Measurements from ENCODE around the gene TRIP13. TPM values are rescaled to one million over a fixed set of nuclear protein-coding genes. Genes with fewer than 3 reads are reported as not detected.
A peak's percentile ranks its signal among the peaks of the same experiment; 100 is the strongest.
"Not testable (repeated sequence)": the region's sequence is repeated elsewhere in the genome, so short reads cannot be mapped to it uniquely, and the experiment has no call there.

The TRIP13 gene, protein sequence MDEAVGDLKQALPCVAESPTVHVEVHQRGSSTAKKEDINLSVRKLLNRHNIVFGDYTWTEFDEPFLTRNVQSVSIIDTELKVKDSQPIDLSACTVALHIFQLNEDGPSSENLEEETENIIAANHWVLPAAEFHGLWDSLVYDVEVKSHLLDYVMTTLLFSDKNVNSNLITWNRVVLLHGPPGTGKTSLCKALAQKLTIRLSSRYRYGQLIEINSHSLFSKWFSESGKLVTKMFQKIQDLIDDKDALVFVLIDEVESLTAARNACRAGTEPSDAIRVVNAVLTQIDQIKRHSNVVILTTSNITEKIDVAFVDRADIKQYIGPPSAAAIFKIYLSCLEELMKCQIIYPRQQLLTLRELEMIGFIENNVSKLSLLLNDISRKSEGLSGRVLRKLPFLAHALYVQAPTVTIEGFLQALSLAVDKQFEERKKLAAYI
- 10 to 100 TPM; 17.6 to 30.9 TPM for total RNA-seq

DNA sequence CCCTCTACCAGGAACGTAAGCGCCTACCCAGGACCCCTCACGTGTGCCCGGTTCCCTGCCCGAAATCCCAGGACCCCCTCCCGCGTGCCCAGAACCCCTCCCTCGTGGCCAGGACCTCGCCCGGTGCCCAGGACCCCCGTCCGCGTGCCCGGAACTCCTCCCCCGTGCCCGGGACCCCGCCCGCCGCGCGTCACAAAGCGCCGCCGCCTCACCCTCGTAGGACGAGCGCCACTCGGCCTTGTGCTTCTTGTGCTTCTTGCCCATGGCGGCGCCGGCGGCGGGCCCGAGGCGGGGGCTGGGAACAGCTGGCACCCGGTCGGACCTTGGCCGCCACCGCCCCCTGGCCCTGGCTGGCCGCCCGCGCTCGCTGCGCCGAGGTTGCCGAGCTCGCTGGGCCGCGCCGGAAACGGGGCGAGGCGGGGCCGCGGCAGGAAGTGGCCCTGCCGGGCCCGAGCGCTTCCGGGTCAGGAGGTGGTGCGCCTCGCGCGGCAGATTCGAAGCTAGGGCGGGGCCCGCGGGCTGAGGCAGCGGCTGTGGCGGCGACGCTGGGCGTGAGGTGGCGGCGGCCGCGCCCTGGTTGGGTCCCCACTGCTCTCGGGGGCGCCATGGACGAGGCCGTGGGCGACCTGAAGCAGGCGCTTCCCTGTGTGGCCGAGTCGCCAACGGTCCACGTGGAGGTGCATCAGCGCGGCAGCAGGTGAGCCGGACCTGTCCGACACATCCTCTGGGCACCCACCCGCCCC is at the start of gene TRIP13, which contains the start of gene BRD9:
TSS of gene TRIP13 (plus strand) at position 491 of the 743 bp plus-strand sequence. CDS start at position 606, 115 bp downstream.
TSS of gene BRD9 (minus strand) at position 408 of the 743 bp plus-strand sequence. CDS start at position 264, 144 bp downstream.
- Mint-ChIP-seq H3K36me3 (peaks cover 12% of the 10 kb centered on the region), H3K4me3 (peak within 1 kb of the TSS; percentile 83), H3K4me1 (ENCODE audit: low read depth in 2 of 2) (peaks cover 6 to 7% of the 10 kb centered on the region in 2 donors), H3K27me3 (no peaks in the 10 kb centered on the region), H3K27ac (peak within 1 kb of the TSS; percentile 70 to 73), H3K9me3 (no peaks in the 10 kb centered on the region)
- ATAC-seq, result peak; percentile 98 to 99
- peak; percentile 88 for DNase-seq (ENCODE audit: low spot score)

DNA sequence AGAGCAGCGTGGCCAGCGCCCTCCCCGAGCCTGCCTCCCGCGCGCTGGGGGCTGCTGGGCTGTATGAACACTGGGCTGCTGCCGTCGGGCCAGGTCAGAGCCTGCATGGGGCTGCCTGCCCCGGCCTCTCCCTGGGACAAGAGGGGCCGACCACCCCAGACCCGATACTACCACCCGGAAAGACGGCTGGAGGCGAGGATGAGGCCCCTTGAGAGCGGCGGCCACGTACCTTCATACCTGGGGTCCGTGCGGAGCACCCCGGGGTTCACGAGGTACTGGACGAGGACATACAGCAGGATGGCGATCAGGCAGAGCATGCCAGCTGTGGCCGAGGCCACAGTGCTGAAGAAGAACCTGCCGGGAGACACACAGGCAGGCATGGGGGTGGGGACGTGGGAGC is 49.3 kb upstream of the TRIP13 start:
- not testable (repeated sequence) for H3K27ac Mint-ChIP-seq; ATAC-seq; H3K36me3 Mint-ChIP-seq; DNase-seq (ENCODE audit: low spot score); H3K27me3 Mint-ChIP-seq; H3K4me3 Mint-ChIP-seq; H3K4me1 Mint-ChIP-seq (ENCODE audit: low read depth in 2 of 2); H3K9me3 Mint-ChIP-seq

DNA sequence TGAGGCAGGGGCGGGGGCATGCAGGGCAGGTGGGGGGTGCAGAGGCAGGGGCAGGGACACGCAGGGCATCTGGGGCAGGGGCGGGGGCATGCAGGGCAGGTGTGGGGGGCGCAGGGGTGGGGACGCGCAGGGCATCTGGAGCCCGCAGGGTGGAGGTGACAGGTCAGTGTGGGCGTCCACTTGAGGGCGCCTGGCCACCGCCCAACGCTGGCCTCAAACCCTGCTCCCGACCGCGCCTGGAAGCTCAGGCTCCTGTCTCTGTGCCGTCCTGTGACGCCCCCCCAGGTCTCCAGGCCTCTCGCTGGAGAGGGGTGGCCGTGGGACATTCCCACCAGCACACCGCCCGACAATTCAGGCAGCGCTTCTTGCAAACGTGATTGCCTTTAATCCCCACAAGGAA is 48.8 kb upstream of the TRIP13 start:
- H3K9me3 Mint-ChIP-seq; H3K4me1 Mint-ChIP-seq (ENCODE audit: low read depth in 2 of 2); H3K36me3 Mint-ChIP-seq; H3K27ac Mint-ChIP-seq; H3K27me3 Mint-ChIP-seq; ATAC-seq; H3K4me3 Mint-ChIP-seq; DNase-seq (ENCODE audit: low spot score): not testable (repeated sequence)

DNA sequence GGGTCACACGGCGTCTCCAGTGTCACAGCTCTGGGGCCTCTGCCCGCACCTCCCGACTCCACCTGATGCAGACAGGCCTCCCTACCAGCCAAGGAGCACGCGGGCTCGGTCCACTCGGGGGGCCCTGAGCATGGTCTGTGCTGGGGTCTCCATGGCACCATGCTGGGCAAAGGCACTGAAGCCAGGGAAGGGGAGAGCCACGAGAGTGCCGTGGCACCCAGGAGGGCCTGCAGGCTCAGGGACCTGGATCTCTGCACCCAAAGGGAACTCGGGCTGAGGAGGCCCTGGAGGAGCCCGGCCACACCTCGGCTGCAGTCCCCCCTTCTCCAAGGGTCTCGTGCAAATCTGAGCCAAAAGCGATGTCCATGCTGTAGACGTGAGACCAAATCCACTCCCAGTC is 48.3 kb upstream of the TRIP13 start:
- not testable (repeated sequence) for H3K4me1 Mint-ChIP-seq (ENCODE audit: low read depth in 2 of 2); H3K36me3 Mint-ChIP-seq; H3K27ac Mint-ChIP-seq; ATAC-seq; H3K27me3 Mint-ChIP-seq; H3K4me3 Mint-ChIP-seq; DNase-seq (ENCODE audit: low spot score); H3K9me3 Mint-ChIP-seq

DNA sequence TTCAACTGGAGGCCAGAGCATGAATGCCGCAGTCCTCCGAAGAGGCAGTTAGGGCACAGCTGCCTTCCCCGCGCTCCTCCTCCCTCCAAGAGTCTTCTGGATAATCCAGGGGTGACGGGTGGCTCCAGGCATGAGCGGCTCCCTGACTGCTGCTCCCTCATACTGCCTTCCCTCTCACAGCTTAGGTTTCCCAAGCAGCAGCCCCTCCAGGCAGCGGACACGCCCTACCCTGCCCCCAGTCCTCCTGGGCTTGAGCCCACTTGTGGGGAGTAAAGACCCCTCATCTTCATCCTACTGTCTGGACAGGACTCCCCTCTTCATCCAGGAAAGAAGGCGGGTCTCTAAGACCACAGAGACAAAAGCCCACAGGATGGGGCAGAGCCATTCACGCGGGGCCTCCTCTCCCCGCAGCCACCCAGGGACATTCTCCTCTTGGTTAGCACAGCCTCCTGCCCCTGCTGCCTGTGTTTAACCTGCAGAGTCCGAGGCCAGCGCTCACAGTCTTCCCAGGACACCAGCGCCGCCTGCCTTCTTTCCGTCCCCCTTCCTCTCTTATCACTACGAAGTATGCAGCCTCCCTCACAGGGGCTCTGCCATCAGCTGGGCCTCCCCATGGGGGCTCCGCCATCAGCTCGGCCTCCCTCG is 47.5 kb upstream of the TRIP13 start:
- DNase-seq (ENCODE audit: low spot score); H3K27me3 Mint-ChIP-seq: not testable (repeated sequence)

DNA sequence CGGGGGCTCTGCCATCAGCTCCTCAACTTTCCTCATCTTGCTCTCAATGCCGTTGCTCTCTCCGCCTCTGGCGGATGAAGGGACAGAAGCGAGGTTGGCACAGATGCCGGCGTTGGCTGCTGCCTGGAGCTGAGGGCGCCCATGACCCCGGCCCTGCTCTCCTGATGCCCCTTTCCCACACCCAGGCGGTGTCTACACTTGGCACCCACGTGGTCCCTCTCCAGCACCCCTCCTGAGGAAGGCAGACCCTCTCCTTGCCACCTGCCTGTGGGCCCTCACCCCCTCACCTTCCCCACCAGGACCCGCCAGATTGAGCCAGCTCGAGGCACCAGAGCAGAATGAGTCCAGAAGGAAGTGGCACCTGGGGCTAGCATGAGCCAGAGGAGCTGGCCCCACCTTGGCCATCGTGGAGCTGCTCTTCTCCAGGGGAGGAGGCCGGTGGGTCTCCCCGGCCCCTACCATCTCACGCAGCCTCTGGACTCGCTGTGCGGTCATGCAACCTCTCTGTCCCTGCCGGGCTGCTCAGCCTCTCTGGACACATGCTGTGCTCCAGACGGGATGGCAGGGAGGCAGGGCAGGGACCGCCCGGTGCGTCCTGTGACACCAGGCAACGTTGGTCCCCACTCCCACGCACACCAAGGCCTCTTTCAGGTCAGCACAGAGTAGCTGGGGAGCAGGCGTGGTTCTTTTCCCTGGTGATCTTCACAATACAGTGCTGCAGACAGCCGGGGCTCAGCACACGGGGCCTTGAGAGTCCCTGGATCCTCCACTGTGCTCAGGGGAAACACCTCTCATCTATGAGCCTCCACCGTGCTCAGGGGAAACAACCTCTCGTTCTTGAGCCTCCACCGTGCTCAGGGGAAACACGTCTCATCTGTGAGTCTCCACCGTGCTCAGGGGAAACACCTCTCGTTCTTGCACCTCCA is 46.7 kb upstream of the TRIP13 start:
- H3K27me3 Mint-ChIP-seq; H3K4me1 Mint-ChIP-seq (ENCODE audit: low read depth in 2 of 2); H3K36me3 Mint-ChIP-seq; H3K9me3 Mint-ChIP-seq; H3K27ac Mint-ChIP-seq; H3K4me3 Mint-ChIP-seq; DNase-seq (ENCODE audit: low spot score); ATAC-seq: not testable (repeated sequence)

More for the DNA sequence above, 47.5 kb upstream of the TRIP13 start:
- not testable (repeated sequence) for H3K4me1 Mint-ChIP-seq (ENCODE audit: low read depth in 2 of 2); H3K36me3 Mint-ChIP-seq; ATAC-seq; H3K4me3 Mint-ChIP-seq; H3K9me3 Mint-ChIP-seq; H3K27ac Mint-ChIP-seq

DNA sequence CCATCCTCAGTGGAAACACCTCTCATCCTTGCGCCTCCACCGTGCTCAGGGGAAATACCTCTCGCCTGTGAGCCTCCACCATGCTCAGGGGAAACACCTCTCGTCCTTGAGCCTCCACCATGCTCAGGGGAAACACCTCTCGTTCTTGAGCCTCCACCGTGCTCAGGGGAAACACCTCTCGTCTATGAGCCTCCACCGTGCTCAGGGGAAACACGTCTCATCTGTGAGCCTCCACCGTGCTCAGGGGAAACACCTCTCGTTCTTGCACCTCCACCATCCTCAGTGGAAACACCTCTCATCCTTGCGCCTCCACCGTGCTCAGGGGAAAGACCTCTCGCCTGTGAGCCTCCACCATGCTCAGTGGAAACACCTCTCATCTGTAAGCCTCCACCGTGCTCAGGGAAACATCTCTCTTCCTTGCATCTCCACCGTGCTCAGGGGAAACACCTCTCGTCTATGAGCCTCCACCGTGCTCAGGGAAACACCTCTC is 46.0 kb upstream of the TRIP13 start:
- not testable (repeated sequence) for H3K9me3 Mint-ChIP-seq; ATAC-seq; H3K4me3 Mint-ChIP-seq; H3K4me1 Mint-ChIP-seq (ENCODE audit: low read depth in 2 of 2); H3K27ac Mint-ChIP-seq; H3K27me3 Mint-ChIP-seq; H3K36me3 Mint-ChIP-seq
- DNase-seq (ENCODE audit: low spot score), result peak; percentile 47

DNA sequence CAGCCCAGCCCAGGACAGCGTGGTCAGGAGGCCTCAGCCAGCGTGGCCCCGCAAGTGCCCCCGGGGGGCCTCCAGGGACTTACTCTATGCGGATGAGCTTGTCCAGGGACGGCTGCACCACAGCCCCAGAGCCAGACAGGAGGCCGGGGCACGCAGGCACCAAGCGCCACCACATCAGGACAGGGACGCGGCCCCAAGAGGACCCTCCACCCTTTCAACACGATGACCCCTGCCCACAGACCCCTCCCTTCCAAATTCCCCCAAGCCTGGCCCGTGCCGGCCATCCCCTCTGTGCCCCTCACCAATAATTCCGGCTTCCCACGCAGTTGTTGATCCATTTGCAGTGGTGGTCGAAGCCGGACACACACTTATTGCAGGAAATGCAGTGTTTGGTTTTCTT is 45.5 kb upstream of the TRIP13 start:
- peak; percentile 28 for DNase-seq (ENCODE audit: low spot score)
- H3K9me3 Mint-ChIP-seq; H3K4me1 Mint-ChIP-seq (ENCODE audit: low read depth in 2 of 2); H3K27ac Mint-ChIP-seq; H3K36me3 Mint-ChIP-seq; H3K27me3 Mint-ChIP-seq; H3K4me3 Mint-ChIP-seq; ATAC-seq: not testable (repeated sequence)

DNA sequence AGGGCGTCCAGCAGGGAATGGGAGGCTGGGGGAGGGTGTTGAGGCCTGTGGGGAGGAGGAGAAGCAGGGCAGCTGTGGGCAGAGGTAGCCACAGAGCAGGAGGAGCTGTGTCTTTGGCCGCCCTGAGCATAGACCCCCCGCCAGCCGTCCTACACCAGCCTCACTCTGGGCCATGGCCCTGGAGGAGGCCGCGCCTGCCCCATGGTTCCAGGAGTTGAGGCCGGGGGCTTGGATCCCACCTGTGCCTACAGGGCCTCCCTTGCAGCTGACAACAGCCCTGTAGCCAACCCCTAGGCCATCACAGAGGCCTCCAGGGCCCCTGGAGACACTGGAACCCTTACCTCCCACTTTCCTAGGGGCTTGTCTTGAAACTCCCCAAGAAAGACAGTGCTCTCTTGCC is 44.9 kb upstream of the TRIP13 start:
- H3K9me3 Mint-ChIP-seq; H3K4me1 Mint-ChIP-seq (ENCODE audit: low read depth in 2 of 2); H3K4me3 Mint-ChIP-seq; DNase-seq (ENCODE audit: low spot score); H3K36me3 Mint-ChIP-seq; H3K27me3 Mint-ChIP-seq; H3K27ac Mint-ChIP-seq: not testable (repeated sequence)
- ATAC-seq, result peak in 1 of 2 donors; percentile 22

DNA sequence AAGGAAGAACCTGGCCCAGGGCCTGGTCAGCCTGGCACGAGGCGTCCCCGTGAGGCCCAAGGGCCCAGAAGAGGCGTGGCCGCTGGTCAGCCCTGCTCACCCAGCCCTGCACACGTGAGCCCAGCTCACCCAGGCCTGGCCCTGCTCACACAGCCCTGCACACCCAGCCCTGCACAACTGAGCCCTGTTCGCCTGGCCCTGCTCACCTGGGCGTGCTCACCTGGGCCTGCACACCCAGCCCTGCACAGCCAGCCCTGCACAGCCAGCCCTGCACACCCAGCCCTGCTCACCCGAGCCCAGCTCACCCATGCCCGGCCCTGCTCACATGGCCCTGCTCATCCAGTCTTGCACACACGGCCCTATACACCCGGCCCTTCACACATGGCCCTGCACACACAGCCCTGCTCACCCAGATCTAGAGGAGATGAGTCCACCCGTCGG is 44.0 kb upstream of the TRIP13 start:
- Mint-ChIP-seq H3K4me1 (ENCODE audit: low read depth in 2 of 2) (no peaks in the 10 kb centered on the region), H3K27ac (no peak overlapping the region), H3K27me3 (peaks cover 6 to 10% of the 10 kb centered on the region in 2 donors), H3K4me3 (no peak overlapping the region), H3K36me3 (no peaks in the 10 kb centered on the region), H3K9me3 (no peaks in the 10 kb centered on the region)
- DNase-seq (ENCODE audit: low spot score), result peak; percentile 46
- no peak for ATAC-seq

DNA sequence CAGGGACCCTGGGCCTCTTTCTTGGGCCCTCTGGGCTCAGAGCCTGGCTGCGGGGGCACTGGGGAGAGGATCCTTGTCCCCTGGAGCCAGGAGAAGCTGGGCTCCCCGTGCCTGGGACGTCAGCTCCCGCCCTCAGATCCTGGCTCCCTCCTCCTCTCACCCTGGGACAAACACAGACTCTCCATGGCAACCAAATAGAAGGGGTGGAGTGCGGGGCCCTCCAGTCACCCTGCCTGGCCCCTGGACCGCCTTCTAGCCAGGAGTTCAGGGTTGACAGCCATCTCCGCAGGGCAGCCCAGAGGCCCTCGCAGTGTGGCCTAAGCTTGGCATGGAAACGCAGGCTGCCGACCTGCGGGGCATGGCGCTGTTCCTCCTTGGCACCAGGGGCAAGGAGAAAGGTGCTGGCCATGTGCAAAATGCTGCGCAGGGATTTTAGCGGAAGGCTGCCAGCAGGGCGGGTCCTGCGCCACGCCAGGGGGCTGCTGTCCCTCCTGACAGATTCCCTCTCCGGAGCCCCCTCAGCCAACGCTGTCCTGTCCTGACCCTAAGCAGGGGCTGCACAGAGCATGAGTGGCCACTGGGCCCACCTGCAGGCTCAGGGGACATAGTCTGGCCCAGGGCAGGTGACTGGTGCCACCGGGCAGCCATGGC is 42.9 kb upstream of the TRIP13 start:
- ATAC-seq (no peak), DNase-seq (ENCODE audit: low spot score) (peak; percentile 58)
- Mint-ChIP-seq H3K36me3 (no peaks in the 10 kb centered on the region), H3K27ac (no peak overlapping the region), H3K9me3 (no peaks in the 10 kb centered on the region), H3K4me1 (ENCODE audit: low read depth in 2 of 2) (no peaks in the 10 kb centered on the region), H3K4me3 (no peak overlapping the region), H3K27me3 (peaks cover 6 to 10% of the 10 kb centered on the region in 2 donors)

DNA sequence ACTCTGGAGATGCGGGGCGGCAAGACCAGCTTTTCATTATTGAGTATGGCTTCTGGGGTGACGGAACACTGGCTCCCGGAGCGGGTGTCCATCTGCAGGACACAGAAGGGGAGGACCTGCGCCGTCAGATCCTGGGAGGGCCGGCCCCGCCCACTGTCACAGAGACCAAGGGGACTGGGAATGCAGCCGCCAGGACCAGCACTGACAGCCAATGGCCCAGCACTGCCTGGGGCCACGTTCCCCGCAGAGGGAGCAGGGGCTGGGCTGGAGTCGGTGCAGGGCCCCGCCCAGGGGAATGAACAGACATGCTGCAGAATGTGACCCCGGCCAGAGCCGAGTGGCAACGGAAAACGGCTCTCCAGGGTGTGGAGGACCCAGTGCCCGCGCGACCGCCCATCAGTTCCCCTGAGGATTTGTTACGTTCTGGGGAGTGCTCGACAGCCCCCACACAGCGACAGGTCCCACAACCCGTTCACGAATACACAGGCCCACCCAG is 42.1 kb upstream of the TRIP13 start, which contains the start of gene ZDHHC11:
TSS of gene ZDHHC11 (minus strand) at position 476 of the 496 bp plus-strand sequence. CDS start at position 92, 384 bp downstream.
- no peak for ATAC-seq
- no peaks in the 10 kb centered on the region for H3K9me3 Mint-ChIP-seq
- peak; percentile 57 for DNase-seq (ENCODE audit: low spot score)
- no peak within 1 kb of the TSS for H3K4me3 Mint-ChIP-seq
- no peaks in the 10 kb centered on the region for H3K4me1 Mint-ChIP-seq (ENCODE audit: low read depth in 2 of 2)
- H3K27ac Mint-ChIP-seq, result no peak within 1 kb of the TSS
- H3K27me3 Mint-ChIP-seq, result peaks cover 6 to 10% of the 10 kb centered on the region in 2 donors
- no peaks in the 10 kb centered on the region for H3K36me3 Mint-ChIP-seq

All from natural killer cell treated with Interleukin-12 subunit alpha and Interleukin-12 subunit beta and Interleukin-15 and Interleukin-18, amount 100 ng/mL, for 72 hours (primary cell).